ENCODE measurements around the gene HDAC4.

The HDAC4 gene

GRCh38 chr2:239327536-239328350 lies 73.1 kb downstream of the HDAC4 start:
- no peak for DNase-seq (ENCODE audit: low read depth)

GRCh38 chr2:239326831-239327535 lies 73.8 kb downstream of the HDAC4 start:
- DNase-seq (ENCODE audit: low read depth), result peak; percentile 46

DNA sequence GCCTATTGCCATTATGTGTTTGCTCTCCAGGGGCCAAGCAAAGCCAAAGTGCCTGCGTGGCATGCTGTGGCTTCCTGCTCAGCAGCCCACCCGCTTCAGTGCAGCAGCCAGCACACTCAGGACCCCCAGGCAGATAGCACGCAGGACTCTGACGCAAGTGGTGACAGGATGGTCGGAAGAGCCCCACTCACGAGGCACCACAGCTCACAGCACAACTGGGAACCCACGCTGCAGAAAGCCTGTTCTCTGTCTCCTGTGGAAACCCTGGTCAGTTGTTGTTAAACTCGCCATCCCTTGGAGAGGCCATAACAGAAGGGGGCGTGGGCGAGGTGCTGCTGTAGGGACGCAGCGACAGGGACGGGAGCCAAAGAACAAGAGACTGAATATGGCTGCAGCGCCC lies 76.4 kb downstream of the HDAC4 start:
- no peak for DNase-seq (ENCODE audit: low read depth)

- DNase-seq (ENCODE audit: low read depth), result no peak
These were observed 77.4 kb downstream of the HDAC4 start for GRCh38 chr2:239323447-239323846.

DNA sequence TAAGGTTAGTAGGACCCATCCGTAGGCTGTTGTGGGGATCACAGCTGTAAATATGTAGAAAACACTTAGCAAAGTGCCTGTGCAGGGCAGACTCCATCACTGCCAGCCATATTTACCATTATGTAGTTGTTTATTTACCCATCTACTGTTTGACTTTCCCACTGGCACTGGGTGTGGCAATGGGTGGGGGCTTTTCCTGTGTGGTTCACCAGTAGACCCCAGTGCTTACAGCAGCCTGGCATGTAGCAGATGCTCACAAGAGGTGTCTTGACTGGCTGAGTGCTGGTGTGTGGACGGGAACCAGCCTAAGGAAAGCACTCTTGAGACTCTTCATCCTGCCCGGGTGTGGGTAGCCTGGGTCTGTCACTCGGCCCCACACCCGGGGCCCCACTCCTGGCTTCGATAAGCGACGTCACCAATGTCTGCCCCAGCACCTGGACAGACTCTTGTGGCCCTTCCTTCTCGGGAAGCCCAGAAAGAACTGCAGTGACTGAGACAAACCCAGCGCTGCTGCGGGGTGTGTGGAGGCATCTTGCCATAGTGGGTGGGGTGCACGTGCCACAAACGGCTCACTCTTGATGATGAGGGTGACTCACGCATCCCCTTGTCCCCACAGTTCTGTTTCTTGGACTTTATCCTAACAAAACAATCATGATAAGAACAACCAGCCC lies 78.3 kb downstream of the HDAC4 start:
- no peak for DNase-seq (ENCODE audit: low read depth)

DNA sequence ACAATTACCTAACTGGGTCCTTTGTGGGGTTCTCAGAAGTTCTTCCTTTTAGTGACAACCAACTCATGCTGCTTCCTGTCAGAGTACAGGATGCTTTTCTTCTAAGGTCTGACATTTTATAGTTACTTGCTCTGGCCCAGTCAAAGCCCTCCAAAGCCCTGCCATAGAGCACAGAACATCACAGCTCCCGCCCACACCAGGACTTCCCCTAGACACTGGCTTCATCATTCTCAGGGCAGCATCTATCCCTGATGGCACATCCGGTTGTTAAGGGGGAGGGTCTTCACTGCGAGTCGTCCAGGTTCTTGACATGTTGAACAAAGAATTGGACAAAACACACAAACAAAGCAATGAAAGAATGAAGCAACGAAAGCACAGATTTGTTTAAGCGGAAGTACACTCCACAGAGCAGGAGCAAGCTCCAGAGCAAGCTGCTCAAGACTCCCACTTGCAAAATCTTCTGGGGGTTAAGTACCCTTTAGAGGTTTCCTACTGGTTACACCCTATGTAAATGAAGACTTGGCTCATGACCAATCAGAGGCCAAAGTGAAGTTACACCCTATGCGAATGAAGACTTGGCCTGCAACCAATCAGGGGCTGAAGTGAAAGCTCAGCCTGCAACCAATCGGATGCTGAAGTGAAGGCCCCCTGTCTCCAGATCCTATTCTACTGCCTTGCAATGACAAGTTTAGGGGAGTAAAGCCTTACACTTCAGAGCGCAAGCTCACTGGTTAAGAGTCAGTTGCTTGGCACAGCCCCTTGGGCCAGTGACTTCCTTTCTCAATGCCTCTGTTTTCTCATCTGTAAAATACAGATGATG lies 79.0 kb downstream of the HDAC4 start:
- DNase-seq (ENCODE audit: low read depth), result no peak

DNA sequence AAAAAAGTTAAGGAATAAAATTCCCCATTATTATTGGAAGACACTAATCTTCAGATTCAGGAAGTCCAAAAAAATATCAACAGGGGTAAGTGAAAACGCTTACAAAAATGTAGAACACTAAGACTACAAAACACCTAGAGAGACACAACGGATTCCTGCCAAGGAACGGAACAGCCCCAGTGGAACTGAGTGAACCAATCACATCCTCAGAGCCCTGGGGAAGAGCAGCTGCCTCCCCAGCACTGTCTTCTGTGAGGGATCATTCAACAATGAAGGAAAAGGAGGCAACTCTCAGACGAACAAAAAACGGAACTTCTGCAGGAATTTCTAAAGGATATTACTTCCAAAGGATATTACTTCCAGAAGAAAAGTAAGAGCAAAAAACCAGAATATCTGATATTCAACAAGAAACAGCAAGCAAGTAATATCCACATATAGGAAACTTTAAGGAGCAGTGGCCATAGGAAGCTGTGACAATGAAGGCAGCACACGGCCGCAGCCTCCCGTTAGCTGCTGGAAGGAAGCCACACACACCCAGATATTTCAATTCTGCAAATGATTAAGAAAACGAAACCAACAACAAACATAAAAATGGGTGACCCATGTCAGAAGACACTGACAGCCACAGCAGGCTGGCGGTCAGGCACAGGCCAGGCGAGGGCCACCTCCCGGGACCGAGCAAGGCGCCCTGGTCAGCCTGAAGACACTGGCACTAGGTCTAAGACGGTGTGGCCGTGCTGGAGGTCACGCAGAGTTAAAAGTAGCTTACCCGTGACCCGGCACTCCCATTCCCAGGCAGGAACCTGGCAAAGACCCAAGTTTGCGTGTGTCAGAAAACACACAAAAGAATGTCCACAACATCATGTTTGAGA lies 81.8 kb downstream of the HDAC4 start:
- no peak for DNase-seq (ENCODE audit: low read depth)

GRCh38 chr2:239318151-239318611 lies 82.6 kb downstream of the HDAC4 start:
- DNase-seq (ENCODE audit: low read depth), result no peak

GRCh38 chr2:239316562-239317465 lies 84.0 kb downstream of the HDAC4 start:
- DNase-seq (ENCODE audit: low read depth), result no peak

DNA sequence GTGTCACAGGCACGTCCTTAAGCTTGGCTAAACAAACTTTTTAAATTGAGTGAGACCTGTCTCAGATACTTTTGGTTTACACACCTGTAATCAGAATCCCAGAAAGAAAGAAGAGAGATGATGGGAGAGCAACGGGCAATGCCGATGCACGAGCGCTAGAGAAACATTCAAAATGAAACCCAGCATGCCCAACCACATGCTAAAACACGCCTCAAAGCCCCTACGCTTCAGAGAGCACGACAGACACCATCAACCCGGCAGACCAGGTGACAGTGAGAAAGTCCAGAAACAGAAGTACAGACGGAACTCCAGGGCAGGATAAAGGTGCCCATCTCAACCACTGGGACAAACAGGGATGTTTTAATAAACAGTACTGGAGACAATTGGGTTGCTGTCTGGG lies 85.5 kb downstream of the HDAC4 start:
- no peak for DNase-seq (ENCODE audit: low read depth)

DNA sequence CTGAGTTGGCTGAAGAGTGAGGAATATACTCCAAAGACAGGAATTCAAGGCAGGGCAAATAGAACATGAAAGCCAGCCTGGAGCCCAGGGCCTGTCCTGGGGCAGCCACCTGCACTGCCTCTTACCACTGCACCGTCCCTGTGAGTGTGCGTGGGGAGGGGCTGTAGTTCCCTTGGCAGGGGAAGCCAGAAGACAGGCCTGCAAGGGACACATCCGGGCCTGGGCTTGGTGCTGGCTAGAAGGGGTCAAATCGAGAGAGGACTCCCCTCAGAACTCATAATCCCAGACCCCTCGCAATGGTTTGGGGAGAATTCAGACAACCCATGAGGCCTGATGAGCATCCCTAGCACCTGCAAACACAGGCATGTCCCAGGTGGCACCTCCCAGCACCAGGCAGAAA lies 87.0 kb downstream of the HDAC4 start:
- DNase-seq (ENCODE audit: low read depth), result no peak

DNA sequence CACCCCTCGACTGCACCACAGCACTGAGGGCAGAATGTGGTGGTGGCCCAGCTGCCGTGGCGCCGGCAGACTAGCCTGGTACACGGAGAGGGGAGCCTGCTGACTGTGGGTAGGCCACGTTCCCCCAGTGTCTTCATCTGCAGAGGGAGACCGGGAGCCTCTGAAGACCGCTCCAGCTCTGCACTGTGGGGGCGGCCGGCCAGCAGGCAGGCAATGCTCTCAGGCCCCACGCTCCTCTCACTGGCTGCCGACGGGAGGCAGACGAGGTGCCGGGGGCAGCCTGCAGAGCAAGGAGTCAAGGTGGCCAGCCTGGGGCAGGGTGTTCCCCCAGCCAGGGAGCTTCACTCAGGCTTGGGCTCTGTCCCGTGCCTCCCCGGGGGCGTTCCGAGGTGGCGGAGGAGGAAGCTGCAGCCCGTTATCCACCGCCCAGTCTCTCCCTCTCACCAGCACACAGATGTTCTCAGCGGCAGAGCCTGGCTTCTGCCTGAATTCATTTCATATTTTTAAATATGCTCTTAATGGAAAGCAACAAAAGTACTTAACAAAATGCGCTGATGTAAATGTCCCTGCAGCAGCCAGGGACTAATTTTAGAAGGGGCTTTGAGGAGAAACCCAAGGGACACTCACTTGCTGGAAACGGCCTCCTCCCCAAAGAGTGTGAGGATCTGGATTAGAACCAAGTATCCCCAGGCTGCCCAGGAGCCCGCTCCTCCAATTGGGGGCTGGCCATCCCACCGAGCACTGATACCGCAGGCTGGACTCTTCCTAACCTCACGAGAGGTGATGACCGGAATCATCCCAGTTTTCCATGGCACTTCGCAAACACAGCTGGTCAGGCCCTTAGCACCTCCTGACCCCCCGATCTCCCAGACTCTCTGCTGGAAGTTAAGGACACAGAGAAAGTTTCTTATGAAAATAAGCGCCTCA lies 87.8 kb downstream of the HDAC4 start:
- DNase-seq (ENCODE audit: low read depth), result no peak

DNA sequence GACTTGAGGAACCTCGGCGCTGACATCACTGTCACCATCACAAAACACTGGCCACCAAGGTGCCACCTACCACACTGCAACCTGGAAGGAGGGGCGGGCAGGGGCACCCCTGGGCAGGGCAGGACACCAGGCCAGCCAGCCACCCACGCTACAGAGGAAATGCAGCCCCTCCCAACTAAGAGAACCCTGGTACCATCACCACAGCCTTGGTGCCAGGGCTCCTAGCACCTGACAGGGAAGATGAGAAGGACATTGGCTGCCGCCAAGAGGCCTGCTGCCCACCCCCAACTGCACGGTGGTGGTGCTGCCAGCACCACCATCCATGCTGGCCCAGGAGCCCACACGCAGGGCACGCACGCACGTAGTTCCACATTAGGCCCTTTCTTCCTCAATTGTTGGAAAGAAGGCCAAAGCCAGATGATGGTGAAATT lies 88.7 kb downstream of the HDAC4 start:
- no peak for DNase-seq (ENCODE audit: low read depth)

- no peak for DNase-seq (ENCODE audit: low read depth)
These were observed 89.4 kb downstream of the HDAC4 start for GRCh38 chr2:239311132-239312040.

DNA sequence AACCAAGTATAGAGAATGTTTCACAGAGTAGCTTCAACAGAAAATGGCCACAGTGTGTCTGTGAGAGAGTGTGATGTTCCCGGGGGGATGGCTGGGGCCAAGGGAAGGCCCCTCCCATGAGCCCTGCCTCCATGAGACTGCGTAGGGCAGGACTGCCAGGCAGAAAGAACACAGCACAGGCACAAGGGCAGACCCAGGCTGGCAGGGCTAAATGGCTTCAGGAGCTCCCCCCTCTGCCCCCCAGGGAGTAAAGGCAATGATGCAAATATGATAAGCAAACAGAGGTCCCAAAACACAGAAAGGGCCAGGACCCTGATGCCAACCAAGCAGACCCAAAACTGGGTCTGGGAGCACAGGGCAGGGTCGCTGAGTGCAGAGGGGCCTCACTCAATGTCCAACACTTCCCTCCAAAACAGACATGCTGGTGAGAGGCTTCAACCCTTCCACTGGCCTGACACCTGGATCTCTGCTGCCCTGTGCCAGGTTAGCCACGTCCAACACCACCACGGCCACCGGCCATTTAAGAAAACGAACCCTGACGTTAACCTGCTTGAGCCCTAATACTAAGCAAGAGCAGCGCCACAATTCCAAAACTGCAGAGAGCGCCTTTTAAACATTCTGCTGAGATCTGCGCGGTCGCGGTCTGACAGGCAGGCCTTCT lies 90.3 kb downstream of the HDAC4 start:
- no peak for DNase-seq (ENCODE audit: low read depth)

DNA sequence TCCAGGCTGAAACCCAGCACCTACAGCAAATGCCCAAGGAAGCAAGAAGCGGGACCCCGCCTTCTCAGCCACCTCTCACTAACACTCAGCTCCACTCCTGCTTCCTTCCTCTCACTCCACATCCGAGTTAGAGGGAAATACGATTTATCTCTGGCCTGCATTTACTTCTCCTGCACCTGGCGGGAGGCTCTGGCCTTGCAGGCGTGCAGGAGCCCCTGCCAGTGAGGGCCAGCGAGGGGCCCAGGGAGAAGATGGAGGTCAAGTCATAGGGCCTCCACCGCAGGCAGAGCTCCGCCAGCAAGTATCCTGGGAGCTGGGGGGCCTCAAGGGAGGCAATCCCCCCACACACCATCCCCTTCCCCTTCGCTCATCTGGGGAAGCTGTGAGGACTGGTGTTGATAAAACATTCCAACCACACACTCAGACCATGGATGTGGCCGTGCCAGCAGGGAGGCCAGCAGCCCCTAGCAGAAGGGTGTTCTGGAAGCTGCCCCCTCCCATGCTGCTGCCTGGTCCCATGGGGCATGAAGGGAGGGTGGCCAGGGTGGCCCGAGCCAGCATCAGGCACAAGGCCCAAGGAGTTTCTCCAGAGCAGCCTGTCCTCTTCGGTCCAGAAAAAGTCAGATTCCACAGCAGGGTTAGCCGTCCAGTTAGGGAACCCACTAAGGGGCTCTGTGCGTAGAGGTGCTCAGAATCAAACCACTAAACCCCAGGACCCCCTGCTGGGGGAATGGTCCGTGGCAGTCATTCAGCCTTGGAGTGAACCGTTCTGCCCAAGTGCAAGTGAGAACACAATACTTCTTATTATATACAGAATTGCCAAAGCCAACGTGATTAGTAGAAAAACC lies 91.2 kb downstream of the HDAC4 start:
- no peak for DNase-seq (ENCODE audit: low read depth)
